IPS-15b (cell line): ENCODE results near the gene ALAD.
"Not testable (repeated sequence)": the region's sequence is repeated elsewhere in the genome, so short reads cannot be mapped to it uniquely, and the experiment has no call there.

Experiments used
- H3K27me3 ChIP-seq: one replicate; pipeline ENCODE4 v1.6.1; 2013; ENCODE audit warnings: low read length; ENCODE audit not compliant: control insufficient read depth, insufficient read depth
- H3K36me3 ChIP-seq: one replicate; pipeline ENCODE4 v1.6.1; 2013; ENCODE audit warnings: low read length; ENCODE audit not compliant: control insufficient read depth, insufficient read depth
- H3K4me1 ChIP-seq: one replicate; pipeline ENCODE4 v1.6.1; 2013; ENCODE audit warnings: mild to moderate bottlenecking, low read length; ENCODE audit not compliant: control insufficient read depth, insufficient read depth
- H3K4me3 ChIP-seq: one replicate; pipeline ENCODE4 v1.5.1; 2013; ENCODE audit warnings: low read depth, low read length
- H3K9ac ChIP-seq: one replicate; pipeline ENCODE4 v1.6.1; 2013; ENCODE audit warnings: low read depth, mild to moderate bottlenecking, low read length
- H3K9me3 ChIP-seq: one replicate; pipeline ENCODE4 v1.6.1; 2013; ENCODE audit warnings: mild to moderate bottlenecking, low read length; ENCODE audit not compliant: control insufficient read depth, insufficient read depth

ALAD gene

DNA sequence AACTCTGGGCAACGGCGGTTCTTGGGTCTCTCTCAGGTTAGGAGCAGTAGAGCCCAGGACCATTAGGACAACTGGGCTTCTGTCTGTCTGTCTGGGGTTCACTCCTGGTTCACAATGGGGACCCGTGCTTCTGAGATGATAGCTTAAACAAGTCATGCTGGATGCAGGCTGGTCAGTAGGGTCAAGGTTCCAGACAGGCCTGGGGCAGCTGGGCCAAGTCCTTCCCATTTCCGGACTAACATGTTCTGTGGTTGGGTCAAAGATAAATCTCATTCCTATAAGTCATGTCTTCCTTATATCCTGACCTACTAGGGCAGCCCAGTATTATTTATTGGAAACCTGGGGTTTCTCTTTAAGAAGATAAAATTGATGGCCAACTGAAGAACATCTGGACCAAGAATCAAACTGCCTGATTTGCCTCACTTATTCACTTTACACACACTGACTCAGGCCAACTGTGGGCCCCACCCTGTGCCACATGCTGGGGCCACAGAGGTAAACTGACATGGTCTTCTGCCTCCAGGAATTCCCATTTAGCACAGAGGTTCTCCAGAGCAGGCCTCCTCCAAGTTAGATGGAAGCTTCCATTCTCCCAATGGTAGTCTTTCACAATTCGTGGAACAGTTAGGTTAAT is 32.6 kb downstream of the ALAD start:
- no peaks in the 10 kb centered on the region for H3K27me3 ChIP-seq

DNA sequence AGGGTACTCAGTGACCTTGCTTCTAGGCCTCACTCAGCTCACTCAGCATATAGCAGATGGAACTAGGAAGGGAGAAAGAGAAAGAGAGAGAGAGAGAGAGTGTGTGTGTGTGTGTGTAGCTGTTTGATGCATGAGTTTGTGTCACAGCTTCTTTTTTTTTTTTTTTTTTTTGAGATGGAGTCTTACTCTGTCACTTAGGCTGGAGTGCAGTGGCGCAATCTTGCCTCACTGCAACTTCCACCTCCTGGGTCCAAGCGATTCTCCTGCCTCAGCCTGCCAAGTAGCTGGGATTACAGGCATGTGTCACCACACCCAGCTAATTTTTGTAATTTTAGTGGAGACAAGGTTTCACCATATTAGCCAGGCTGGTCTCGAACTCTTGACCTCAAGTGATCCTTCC is 35.4 kb downstream of the ALAD start:
- H3K9ac ChIP-seq, H3K36me3 ChIP-seq, H3K9me3 ChIP-seq, H3K4me1 ChIP-seq, H3K4me3 ChIP-seq, H3K27me3 ChIP-seq: not testable (repeated sequence)

More for the DNA sequence above, 32.6 kb downstream of the ALAD start:
- Histone ChIP-seq H3K9me3 (no peaks in the 10 kb centered on the region), H3K9ac (no peak overlapping the region), H3K4me1 (peaks cover 4% of the 10 kb centered on the region), H3K4me3 (no peak overlapping the region), H3K36me3 (no peaks in the 10 kb centered on the region)

DNA sequence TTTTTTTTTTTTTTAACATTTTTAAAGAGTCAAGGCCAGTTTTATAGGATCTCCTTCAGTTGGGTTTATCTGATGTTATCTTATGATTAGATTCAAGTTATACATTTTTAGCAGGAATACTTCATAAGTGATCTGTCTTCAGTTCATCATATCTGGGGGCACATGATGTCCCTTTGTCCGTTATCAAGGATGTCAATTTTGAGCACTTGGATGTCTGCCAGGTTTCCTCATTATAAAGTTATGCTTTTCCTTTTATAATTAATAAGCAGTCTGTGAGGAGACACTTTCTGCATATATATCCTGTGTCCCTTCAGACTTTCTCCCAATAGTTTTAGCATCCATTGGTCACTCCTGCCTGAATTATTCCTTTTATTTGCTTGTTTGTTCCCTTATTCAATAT is 36.1 kb downstream of the ALAD start:
- no peaks in the 10 kb centered on the region for H3K36me3 ChIP-seq
- no peaks in the 10 kb centered on the region for H3K27me3 ChIP-seq
- no peaks in the 10 kb centered on the region for H3K9me3 ChIP-seq
- no peak overlapping the region for H3K9ac ChIP-seq
- H3K4me1 ChIP-seq: no peaks in the 10 kb centered on the region
- no peak overlapping the region for H3K4me3 ChIP-seq

DNA sequence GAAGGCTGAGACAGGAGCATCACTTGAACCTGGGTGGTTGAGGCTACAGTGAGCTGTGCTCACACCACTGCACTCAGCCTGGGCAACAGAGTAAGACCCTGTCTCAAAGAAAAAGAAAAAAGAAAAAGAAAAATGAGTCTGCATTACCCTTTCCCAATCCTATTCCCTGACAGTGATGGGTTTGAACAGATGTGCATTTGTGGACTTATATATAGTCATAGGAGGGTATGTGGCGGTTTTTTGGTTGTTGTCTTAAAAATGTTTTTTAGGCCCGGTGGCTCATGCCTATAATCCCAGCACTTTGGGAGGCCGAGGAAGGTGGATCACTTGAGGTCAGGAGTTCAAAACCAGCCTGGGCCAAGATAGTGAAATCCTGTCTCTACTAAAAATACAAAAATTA is 37.7 kb downstream of the ALAD start:
- no peaks in the 10 kb centered on the region for H3K27me3 ChIP-seq
- no peak overlapping the region for H3K4me3 ChIP-seq
- H3K4me1 ChIP-seq: no peaks in the 10 kb centered on the region
- H3K9ac ChIP-seq: no peak overlapping the region
- H3K36me3 ChIP-seq: no peaks in the 10 kb centered on the region
- H3K9me3 ChIP-seq: no peaks in the 10 kb centered on the region

DNA sequence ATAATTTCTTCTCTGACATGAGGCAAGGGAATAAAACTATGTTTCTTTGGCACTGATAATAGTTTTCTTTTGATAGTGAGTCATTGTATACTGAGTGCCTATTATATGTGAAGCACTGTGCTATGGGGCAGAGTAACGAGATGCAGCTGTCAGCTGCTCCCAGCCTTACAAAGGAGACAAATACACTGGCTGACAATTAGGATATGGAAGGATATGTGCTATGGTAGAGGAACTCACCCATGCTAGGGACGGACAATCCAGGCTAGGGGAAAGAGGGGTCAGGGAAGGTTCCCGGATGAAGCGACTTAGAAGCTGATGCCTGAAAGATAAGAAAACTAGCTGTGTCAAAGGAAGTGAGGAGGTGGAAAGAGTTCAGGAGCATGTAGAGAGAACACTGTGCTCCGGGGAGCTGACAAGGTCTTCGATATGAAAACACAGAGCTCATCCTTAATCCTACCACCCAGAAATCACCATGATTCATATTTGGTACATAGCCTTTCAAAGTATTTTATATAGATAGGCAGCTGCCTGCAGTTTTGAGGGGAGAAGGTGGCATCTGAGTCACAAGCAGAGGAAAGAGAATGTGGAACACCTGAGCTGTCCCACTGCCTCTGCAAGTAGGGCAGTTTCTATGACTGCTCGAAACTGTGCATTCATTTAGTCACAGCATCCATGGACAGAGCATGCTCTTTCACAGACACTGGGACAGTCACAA is 39.6 kb downstream of the ALAD start:
- Histone ChIP-seq H3K4me1 (no peaks in the 10 kb centered on the region), H3K9ac (no peak overlapping the region), H3K9me3 (no peaks in the 10 kb centered on the region), H3K27me3 (no peaks in the 10 kb centered on the region), H3K4me3 (no peak overlapping the region), H3K36me3 (no peaks in the 10 kb centered on the region)

DNA sequence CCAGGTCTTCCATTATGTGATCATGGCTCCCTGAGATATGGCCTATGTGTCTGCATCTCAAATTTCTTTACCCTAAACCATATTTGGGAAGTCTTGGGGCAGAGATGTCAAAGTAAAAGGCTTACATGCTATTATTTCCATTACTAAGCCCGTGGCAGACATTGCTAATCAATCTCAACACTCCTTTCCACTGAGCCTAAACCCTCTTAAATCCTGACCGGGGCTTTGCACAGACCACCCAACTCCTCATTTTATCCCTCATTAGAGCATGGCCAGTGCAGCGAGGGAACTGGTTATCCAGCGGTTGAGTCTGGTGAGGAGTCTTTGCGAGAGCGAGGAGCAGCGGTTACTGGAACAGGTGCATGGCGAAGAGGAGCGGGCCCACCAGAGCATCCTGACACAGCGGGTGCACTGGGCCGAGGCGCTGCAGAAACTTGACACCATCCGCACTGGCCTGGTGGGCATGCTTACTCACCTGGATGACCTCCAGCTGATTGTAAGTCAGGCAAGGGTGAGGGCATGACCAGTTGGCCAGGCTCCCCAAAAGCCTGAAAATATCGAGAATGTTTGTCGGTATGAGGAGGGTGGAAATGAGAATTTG is 40.7 kb downstream of the ALAD start:
- no peaks in the 10 kb centered on the region for H3K27me3 ChIP-seq
- H3K4me1 ChIP-seq: no peaks in the 10 kb centered on the region
- H3K4me3 ChIP-seq: no peak overlapping the region

DNA sequence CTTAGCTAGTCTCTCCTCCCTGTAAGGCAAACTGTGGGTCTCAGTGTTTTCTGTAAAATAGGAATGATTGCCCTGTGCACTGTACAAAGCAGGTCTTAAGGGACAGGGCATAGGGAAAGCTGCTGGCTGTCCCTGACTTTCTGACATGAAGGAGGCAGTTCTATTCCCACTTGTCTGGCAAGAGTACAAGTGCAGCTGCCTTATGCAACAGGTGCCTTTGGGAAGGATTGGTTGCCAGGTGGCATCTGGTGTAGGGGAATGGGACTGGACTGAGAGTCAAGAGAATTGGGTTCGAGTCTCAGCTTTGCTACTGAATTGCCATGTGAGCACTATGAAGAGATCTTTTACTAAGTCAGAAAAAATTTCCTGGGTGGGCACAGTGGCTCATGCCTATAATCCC is 41.7 kb downstream of the ALAD start:
- no peaks in the 10 kb centered on the region for H3K27me3 ChIP-seq
- no peaks in the 10 kb centered on the region for H3K4me1 ChIP-seq
- H3K36me3 ChIP-seq: no peaks in the 10 kb centered on the region
- H3K9ac ChIP-seq: no peak overlapping the region
- H3K4me3 ChIP-seq: no peak overlapping the region
- H3K9me3 ChIP-seq: no peaks in the 10 kb centered on the region

More for the DNA sequence above, 40.7 kb downstream of the ALAD start:
- Histone ChIP-seq H3K36me3 (no peaks in the 10 kb centered on the region), H3K9me3 (no peaks in the 10 kb centered on the region), H3K9ac (no peak overlapping the region)

DNA sequence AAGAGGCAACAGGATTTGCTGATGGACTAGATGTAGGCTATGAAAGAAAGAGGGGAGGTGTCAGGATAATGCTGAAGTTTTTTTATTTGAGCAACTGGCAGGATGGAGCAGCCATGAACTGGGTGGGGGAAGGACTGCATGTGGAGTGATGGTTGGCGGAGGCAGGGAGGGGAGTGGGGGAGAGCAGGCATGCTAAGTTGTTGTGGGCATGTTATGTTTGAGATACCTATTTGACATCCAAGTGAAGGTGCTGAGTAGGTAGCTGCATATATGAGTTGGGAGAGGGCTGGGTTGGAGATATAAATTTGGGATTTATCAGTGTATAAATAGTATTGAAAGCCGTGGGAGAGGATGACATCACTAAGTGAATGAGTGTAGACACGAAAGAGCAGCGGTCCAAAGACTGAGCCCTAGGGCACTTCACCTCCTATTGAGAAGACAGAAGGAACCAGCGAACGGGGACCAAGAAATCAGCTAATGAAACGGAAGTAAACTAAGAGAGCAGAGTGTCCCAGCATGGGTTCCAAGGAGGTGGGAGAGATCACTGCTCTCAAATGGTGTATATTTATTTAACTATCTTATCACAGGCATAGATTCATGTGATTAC is 44.3 kb downstream of the ALAD start:
- no peaks in the 10 kb centered on the region for H3K36me3 ChIP-seq

DNA sequence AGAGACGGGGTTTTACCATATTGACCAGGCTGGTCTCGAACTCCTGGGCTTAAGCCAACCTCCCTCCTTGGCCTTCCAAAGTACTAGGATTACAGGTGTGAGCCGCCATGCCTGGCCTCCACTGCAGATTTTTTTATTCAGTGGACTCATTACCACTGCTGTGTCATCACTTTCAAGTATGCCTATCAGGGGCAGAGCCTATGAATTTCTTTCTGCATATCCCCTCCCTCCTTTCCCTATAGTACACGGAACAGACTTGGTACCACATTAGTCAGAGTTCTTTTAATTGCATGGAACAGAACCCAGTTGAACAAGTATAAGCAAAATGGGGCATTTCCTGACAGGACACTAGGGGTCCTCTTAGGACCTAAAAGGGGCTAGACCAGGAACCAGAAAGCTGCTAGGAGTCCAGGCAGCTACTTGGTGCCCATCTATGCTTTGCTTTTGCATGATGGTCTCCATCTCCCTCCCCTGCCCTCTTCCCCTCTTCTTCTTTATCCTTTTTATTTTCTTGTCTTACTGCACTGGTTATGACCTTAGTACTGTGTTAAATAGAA is 46.0 kb downstream of the ALAD start:
- Histone ChIP-seq H3K9ac (no peak overlapping the region), H3K4me3 (no peak overlapping the region), H3K4me1 (peaks cover 8% of the 10 kb centered on the region), H3K27me3 (peaks cover 11% of the 10 kb centered on the region), H3K36me3 (no peaks in the 10 kb centered on the region), H3K9me3 (no peaks in the 10 kb centered on the region)

More for the DNA sequence above, 44.3 kb downstream of the ALAD start:
- no peaks in the 10 kb centered on the region for H3K4me1 ChIP-seq
- H3K4me3 ChIP-seq: no peak overlapping the region
- H3K27me3 ChIP-seq: no peaks in the 10 kb centered on the region
- H3K9me3 ChIP-seq: no peaks in the 10 kb centered on the region
- no peak overlapping the region for H3K9ac ChIP-seq

DNA sequence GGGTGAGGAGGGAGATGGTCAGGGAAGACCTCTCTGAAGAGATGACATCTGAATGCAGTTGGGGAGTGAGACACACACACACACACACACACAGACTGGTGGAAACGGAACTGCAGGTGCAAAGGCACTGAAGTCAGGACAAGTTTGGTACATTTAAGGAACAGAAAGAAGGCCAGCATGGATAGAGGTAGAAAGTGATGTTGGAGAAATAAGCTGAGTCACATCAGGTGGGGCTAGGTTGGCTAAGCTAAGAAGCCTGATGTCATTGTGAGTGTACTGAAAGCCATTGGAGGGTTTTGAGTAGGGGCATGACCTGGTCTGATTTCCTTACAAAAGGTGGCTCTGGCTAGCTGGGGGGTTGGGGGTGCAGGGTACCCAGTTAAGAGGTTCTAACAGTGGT is 48.7 kb downstream of the ALAD start:
- H3K36me3 ChIP-seq: no peaks in the 10 kb centered on the region
- no peak overlapping the region for H3K9ac ChIP-seq
- H3K4me3 ChIP-seq: no peak overlapping the region
- H3K27me3 ChIP-seq: peaks cover 25% of the 10 kb centered on the region
- no peaks in the 10 kb centered on the region for H3K9me3 ChIP-seq
- H3K4me1 ChIP-seq: peaks cover 8% of the 10 kb centered on the region

DNA sequence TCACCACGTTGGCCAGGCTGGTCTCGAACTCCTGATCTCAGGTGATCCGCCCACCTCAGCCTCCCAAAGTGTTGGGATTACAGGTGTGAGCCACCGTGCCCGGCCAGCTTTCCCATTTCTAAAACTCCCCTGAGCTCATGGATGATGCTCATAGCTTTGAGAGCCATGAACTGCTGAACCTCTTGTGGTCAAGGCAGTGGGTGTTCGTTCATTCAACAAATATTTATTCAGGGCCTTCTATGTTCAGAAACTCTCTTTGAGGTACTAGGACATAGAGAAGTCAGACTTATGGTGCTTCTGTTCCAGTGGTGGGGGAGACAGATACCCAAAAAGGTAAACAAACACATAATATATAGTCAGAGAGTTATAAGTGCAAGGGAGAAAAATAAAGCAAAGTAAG is 49.1 kb downstream of the ALAD start:
- peaks cover 29% of the 10 kb centered on the region for H3K27me3 ChIP-seq
- H3K4me1 ChIP-seq: peaks cover 8% of the 10 kb centered on the region

More for the DNA sequence above, 49.1 kb downstream of the ALAD start:
- Histone ChIP-seq H3K4me3 (no peak overlapping the region), H3K9me3 (no peaks in the 10 kb centered on the region), H3K9ac (no peak overlapping the region), H3K36me3 (no peaks in the 10 kb centered on the region)
